Gastrocnemius medialis (tissue), 4 donors: ENCODE measurements around the gene CASZ1. TPM values are rescaled to one million over a fixed set of nuclear protein-coding genes. Genes with fewer than 3 reads are reported as not detected.
A peak's percentile ranks its signal among the peaks of the same experiment; 100 is the strongest.

Source experiments
- ATAC-seq, 2 donors: fragments of 150-250 bp; one replicate each; pipeline ENCODE4 v1.9.1; 2016
- DNase-seq, 2 donors: peaks; one replicate each; pipeline ENCODE4 v3.0.0-alpha.2; 2019
- H3K27ac ChIP-seq, 4 donors: fragments of 200-600 bp; sonication (generic); 1 replicate in 1 of 4; 2 replicates in 3 of 4; pipeline ENCODE4 v1.5.1; 2016 to 2018; ENCODE audit warnings: mild to moderate bottlenecking in 2 of 4, moderate library complexity in 1 of 4
- H3K27me3 ChIP-seq, 3 donors: fragments of 200-600 bp; sonication (generic) in 2 of 3; 1 replicate in 1 of 3; 2 replicates in 2 of 3; pipeline versions ENCODE4 v1.5.1 to v1.6.0; 2016 to 2019; ENCODE audit warnings: mild to moderate bottlenecking in 1 of 3, moderate library complexity in 1 of 3
- H3K36me3 ChIP-seq, 2 donors: fragments of 200-600 bp; sonication (generic) in 1 of 2; one replicate each; pipeline ENCODE4 v1.5.1; 2017 to 2018
- H3K4me1 ChIP-seq, 2 donors: fragments of 200-600 bp; sonication (generic) in 1 of 2; one replicate each; pipeline ENCODE4 v1.5.1; 2016 to 2017; ENCODE audit warnings: mild to moderate bottlenecking in 2 of 2
- H3K4me3 ChIP-seq, 4 donors: fragments of 200-600 bp; sonication (generic) in 3 of 4; 1 replicate in 1 of 4; 2 replicates in 3 of 4; pipeline ENCODE4 v1.5.1; 2016 to 2019; ENCODE audit warnings: mild to moderate bottlenecking in 2 of 4
- H3K9me3 ChIP-seq, 3 donors: fragments of 200-600 bp; sonication (generic) in 2 of 3; 1 replicate in 1 of 3; 2 replicates in 2 of 3; pipeline ENCODE4 v1.5.1; 2016 to 2019
- CTCF ChIP-seq, 5 experiments: fragments of 450-650 bp in 3 of 5; fragments of 200-600 bp in 2 of 5; sonication (generic) in 2 of 5; IDR thresholded peaks in 4 of 5; conservative IDR thresholded peaks in 1 of 5; 1 replicate in 4 of 5; 2 replicates in 1 of 5; pipeline ENCODE4 v1.5.1; 2016 to 2019; ENCODE audit warnings: antibody characterized with exemption in 5 of 5, mild to moderate bottlenecking in 3 of 5, moderate library complexity in 3 of 5
- POLR2A ChIP-seq, 2 donors: fragments of 450-650 bp; IDR thresholded peaks; one replicate each; pipeline ENCODE4 v1.6.1; 2017; ENCODE audit warnings: antibody characterized with exemption in 2 of 2, mild to moderate bottlenecking in 2 of 2, moderate library complexity in 2 of 2
- in situ Hi-C, 4 donors: fragments of 200-750 bp; cut with MboI; loops; one replicate each; pipeline versions ENCODE4 v1.15.0 to v1.8.0; 2017; ENCODE audit warnings: low sequenced_read_pairs in 4 of 4
- intact Hi-C: fragments of 100-400 bp; cut with DNase I; formaldehyde crosslinking; loops from one replicate; pipeline ENCODE4 v1.15.1; 2023; ENCODE audit warnings: low total_unique reads
- total RNA-seq, 4 donors: library from RNA; depleted of rRNA; stranded (reverse); fragments of >200 nt; gene quantifications; one replicate each; pipeline versions ENCODE4 v1.1.0 to v1.2.3, GENCODE V29; 2016

Gene CASZ1
- total RNA-seq, 4 donors from 2014 or later, result 19.1 to 121 (median 80.6) TPM

DNA sequence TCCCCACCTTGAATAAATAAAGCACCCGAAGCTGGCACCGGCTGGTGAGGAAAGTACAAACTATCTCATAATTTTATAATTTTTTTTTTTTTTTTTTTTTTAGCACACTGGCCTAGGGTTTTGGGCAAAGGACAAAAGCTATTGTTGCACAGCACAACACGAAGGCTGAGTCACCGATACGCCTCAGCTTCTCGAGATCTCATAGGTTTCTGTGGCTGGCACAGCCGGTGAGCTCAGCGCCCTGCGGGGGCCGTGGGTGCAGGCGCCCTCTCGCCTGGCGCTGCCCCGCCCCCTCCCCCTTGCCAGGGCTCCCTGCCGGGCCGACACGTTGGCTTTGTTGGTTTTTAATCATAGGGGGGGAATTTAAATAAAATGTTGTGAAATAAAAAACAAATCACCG is 17.2 kb downstream of the CASZ1 start:
- no peak for TF ChIP-seq POLR2A (IDR thresholded peaks at IDR 0.05)
- no peak for TF ChIP-seq CTCF (IDR thresholded peaks at IDR 0.05 in 4 of 5, conservative IDR thresholded peaks at IDR 0.05 in 1 of 5)
- ATAC-seq (no peak), DNase-seq (no peak)
- Histone ChIP-seq H3K9me3 (no peaks in the 10 kb centered on the region), H3K36me3 (no peaks in the 10 kb centered on the region), H3K4me1 (peaks cover 71 to 79% of the 10 kb centered on the region in 2 donors), H3K27me3 (no peaks in the 10 kb centered on the region), H3K27ac (peak overlapping the region in 1 of 4 donors; percentile 23), H3K4me3 (no peak overlapping the region)
- intact Hi-C loops, result no loop called here
- in situ Hi-C loops, result loop anchor here in 2 of 4 donors (25.0 kb wide), 1 partner anchor 92 kb away; no protein-coding TSS in a partner anchor

DNA sequence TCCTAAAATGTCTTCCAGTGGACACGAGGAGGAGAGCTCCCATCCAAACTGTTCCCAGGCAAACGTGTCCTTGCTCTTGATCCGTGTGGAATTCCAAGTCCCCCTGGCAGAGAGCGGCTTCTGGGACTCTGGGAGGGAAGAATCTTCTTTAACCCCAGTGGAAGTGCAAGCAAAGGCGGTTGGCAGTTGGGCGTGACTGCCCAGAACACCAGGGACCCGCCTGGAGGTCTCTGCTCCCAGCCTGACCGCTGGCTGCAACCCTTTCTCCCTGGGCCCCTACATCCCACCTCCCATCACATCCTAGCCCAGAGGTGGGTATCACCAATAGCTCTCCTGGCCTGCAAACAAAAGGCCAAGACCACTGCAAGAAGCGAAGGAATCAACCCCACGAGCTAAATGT is 17.8 kb downstream of the CASZ1 start:
- intact Hi-C loops (no loop called here), in situ Hi-C loops (loop anchor here in 2 of 4 donors (25.0 kb wide), 1 partner anchor 91 kb away; no protein-coding TSS in a partner anchor)
- no peak for TF ChIP-seq POLR2A (IDR thresholded peaks at IDR 0.05)
- TF ChIP-seq CTCF (IDR thresholded peaks at IDR 0.05 in 4 of 5, conservative IDR thresholded peaks at IDR 0.05 in 1 of 5), result no peak
- H3K9me3 ChIP-seq, result no peaks in the 10 kb centered on the region
- no peak overlapping the region for H3K4me3 ChIP-seq
- peaks cover 77 to 85% of the 10 kb centered on the region in 2 donors for H3K4me1 ChIP-seq
- H3K27me3 ChIP-seq, result no peaks in the 10 kb centered on the region
- DNase-seq (no peak), ATAC-seq (no peak)
- H3K27ac ChIP-seq, result peak overlapping the region in 1 of 4 donors; percentile 13
- H3K36me3 ChIP-seq, result no peaks in the 10 kb centered on the region

DNA sequence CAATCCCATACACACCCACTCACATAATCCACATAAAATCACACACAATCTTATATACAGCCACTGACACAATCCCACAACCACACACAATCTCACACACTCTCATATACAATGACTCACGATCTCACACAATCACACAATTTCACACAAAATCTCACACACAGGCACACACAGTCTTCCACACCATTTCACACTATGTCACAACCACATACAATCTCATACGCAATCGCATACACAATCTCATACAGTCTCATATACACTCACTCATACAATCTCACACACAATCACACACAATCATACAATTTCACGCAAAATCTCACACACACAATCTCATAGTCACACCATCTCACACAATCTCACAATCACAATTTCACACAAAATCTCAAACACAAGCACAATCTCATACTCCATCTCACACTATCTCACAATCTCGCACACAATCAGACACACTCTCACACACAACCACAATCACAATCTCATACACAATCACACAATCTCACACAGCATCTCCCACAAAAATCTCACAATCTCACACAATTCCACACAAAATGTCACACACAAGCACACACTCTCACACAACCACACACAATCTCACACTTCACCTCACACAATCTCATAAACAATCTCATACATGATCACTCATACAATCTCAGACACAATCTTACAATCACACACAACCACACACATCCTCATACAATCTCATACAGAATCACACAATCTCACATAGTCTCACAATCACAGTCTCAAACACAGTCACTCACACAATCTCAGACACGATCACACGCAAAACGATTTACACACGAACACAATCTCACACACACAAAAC is 18.5 kb downstream of the CASZ1 start:
- DNase-seq, result no peak
- Histone ChIP-seq H3K36me3 (no peaks in the 10 kb centered on the region), H3K4me1 (peaks cover 80 to 88% of the 10 kb centered on the region in 2 donors), H3K27ac (no peak overlapping the region), H3K27me3 (no peaks in the 10 kb centered on the region), H3K4me3 (no peak overlapping the region), H3K9me3 (no peaks in the 10 kb centered on the region)
- in situ Hi-C loops, result loop anchor here in 2 of 4 donors (25.0 kb wide), 1 partner anchor 91 kb away; no protein-coding TSS in a partner anchor
- intact Hi-C loops, result no loop called here
- no peak for TF ChIP-seq CTCF (IDR thresholded peaks at IDR 0.05 in 4 of 5, conservative IDR thresholded peaks at IDR 0.05 in 1 of 5)
- TF ChIP-seq POLR2A (IDR thresholded peaks at IDR 0.05), result no peak
- no peak for ATAC-seq

- Histone ChIP-seq H3K4me1 (peaks cover 75 to 91% of the 10 kb centered on the region in 2 donors), H3K27me3 (no peaks in the 10 kb centered on the region), H3K9me3 (no peaks in the 10 kb centered on the region), H3K27ac (peak overlapping the region in 1 of 4 donors; percentile 11), H3K36me3 (no peaks in the 10 kb centered on the region), H3K4me3 (no peak overlapping the region)
- in situ Hi-C loops (loop anchor here in 2 of 4 donors (25.0 kb wide), 1 partner anchor 89 kb away; no protein-coding TSS in a partner anchor), intact Hi-C loops (no loop called here)
- no peak for TF ChIP-seq CTCF (IDR thresholded peaks at IDR 0.05 in 4 of 5, conservative IDR thresholded peaks at IDR 0.05 in 1 of 5)
- DNase-seq (no peak), ATAC-seq (no peak)
Measured at GRCh38 chr1:10776190-10776905, 20.1 kb downstream of the CASZ1 start.
